Fibroblast of peridontal ligament (primary cell): ENCODE measurements around the gene GNPTAB.
"Not testable (repeated sequence)": the region's sequence is repeated elsewhere in the genome, so short reads cannot be mapped to it uniquely, and the experiment has no call there.

ENCODE experiments used
- DNase-seq: peaks from one replicate; pipeline ENCODE4 v3.0.0-alpha.2; 2010; ENCODE audit errors: extremely low read depth

Gene GNPTAB

GRCh38 chr12:101737476-101737875 is 93.3 kb downstream of the GNPTAB start:
- no peak for DNase-seq

GRCh38 chr12:101734482-101734881 is 96.3 kb downstream of the GNPTAB start:
- DNase-seq: not testable (repeated sequence)

- DNase-seq: no peak
Measured at GRCh38 chr12:101733166-101733565, 97.6 kb downstream of the GNPTAB start.

- no peak for DNase-seq
Measured at GRCh38 chr12:101732318-101732717, 98.4 kb downstream of the GNPTAB start.

- DNase-seq: no peak
Measured at GRCh38 chr12:101729842-101730241, 100.9 kb downstream of the GNPTAB start.

- DNase-seq: no peak
Measured at GRCh38 chr12:101727098-101727497, 103.7 kb downstream of the GNPTAB start.

GRCh38 chr12:101722392-101722791 is 108.4 kb downstream of the GNPTAB start:
- DNase-seq: no peak

GRCh38 chr12:101720118-101720517 is 110.6 kb downstream of the GNPTAB start:
- no peak for DNase-seq

- peak; percentile 73 for DNase-seq
Measured at GRCh38 chr12:101719566-101719965, 111.2 kb downstream of the GNPTAB start.

- DNase-seq: no peak
Measured at GRCh38 chr12:101714877-101715444, 115.8 kb downstream of the GNPTAB start.

GRCh38 chr12:101713930-101714329 is 116.8 kb downstream of the GNPTAB start:
- no peak for DNase-seq

- DNase-seq: peak; percentile 26
Measured at GRCh38 chr12:101713059-101713682, 117.6 kb downstream of the GNPTAB start.

GRCh38 chr12:101710288-101710687 is 120.5 kb downstream of the GNPTAB start:
- no peak for DNase-seq

GRCh38 chr12:101707131-101707782 is 123.5 kb downstream of the GNPTAB start:
- DNase-seq: no peak

- no peak for DNase-seq
Measured at GRCh38 chr12:101706403-101706802, 124.4 kb downstream of the GNPTAB start.

- DNase-seq: no peak
Measured at GRCh38 chr12:101703487-101703886, 127.3 kb downstream of the GNPTAB start.

GRCh38 chr12:101700299-101700820 is 130.4 kb downstream of the GNPTAB start:
- DNase-seq: no peak

- DNase-seq: peak; percentile 38
Measured at GRCh38 chr12:101698800-101699347, 131.9 kb downstream of the GNPTAB start.

GRCh38 chr12:101697930-101698799 is 132.6 kb downstream of the GNPTAB start:
- peak; percentile 32 for DNase-seq

- peak; percentile 31 for DNase-seq
Measured at GRCh38 chr12:101697197-101697929, 133.4 kb downstream of the GNPTAB start, which contains the start of gene CHPT1. TSS of gene CHPT1 (plus strand) at chr12:101697640. CDS start at chr12:101697862, 222 bp downstream.
